Ovary (tissue), 3 donors: ENCODE measurements around the gene PPM1H.

Experiments
- CTCF ChIP-seq, 3 donors: fragments of 450-650 bp in 2 of 3; fragments of 200-600 bp in 1 of 3; IDR thresholded peaks; one replicate each; pipeline versions ENCODE4 v1.5.1 to v1.8.0; 2016 to 2022; ENCODE audit warnings: antibody characterized with exemption in 3 of 3, mild to moderate bottlenecking in 1 of 3
- EP300 ChIP-seq: sonication (generic); formaldehyde crosslinking; IDR thresholded peaks from one replicate; pipeline ENCODE4 v1.6.1; 2017; ENCODE audit warnings: antibody characterized with exemption
- POLR2A ChIP-seq: fragments of 450-650 bp; IDR thresholded peaks from one replicate; pipeline ENCODE4 v1.6.1; 2017; ENCODE audit warnings: antibody characterized with exemption, mild to moderate bottlenecking, moderate library complexity
- donor health status: DM: no; HTN: no; CAD: no.

- TF ChIP-seq CTCF (IDR thresholded peaks at IDR 0.05) (no peak), POLR2A (no peak), EP300 (no peak)
Measured at GRCh38 chr12:62827042-62827441, 107.9 kb downstream of the PPM1H start.
